Panc1 (cell line): Measurements from ENCODE around the gene NKX2-1. TPM values are rescaled to one million over a fixed set of nuclear protein-coding genes. Genes with fewer than 3 reads are reported as not detected.

Experiments used
- ATAC-seq: fragments of 200-7000 bp; cut with Tn5 transposase; 2 replicates; pipeline ENCODE4 v1.9.1; 2020; ENCODE audit warnings: mild to moderate bottlenecking, moderate library complexity
- BruUV-seq: library from RNA; stranded (reverse); fragments of 400-500 nt; replicated peaks from 2 replicates; lab custom pipeline; 2021; lab: Mats Ljungman, UMichigan
- CTCF ChIA-PET: fragments of 300-600 bp; sonication (Branson Sonifier 250); formaldehyde crosslinking; loops from one replicate; lab custom pipeline; 2022; ENCODE audit warnings: antibody characterized with exemption; lab: Charles Lee
- POLR2A ChIA-PET: fragments of 300-600 bp; sonication (Branson Sonifier 250); formaldehyde crosslinking; loops from one replicate; lab custom pipeline; 2022; ENCODE audit warnings: antibody characterized with exemption; lab: Charles Lee
- DNase-seq: peaks from one replicate; pipeline ENCODE4 v3.0.0-alpha.2; 2010; ENCODE audit warnings: low read depth, low spot score
- H3K27ac ChIP-seq: 2 replicates; pipeline ENCODE4 v1.5.1; 2011; ENCODE audit warnings: mild to moderate bottlenecking, low read length, inconsistent platforms
- H3K27me3 ChIP-seq: fragments of 200-500 bp; sonication (Bioruptor generic); 2 replicates; pipeline ENCODE4 v1.6.0; 2014; ENCODE audit warnings: low read length, inconsistent platforms; ENCODE audit not compliant: control insufficient read depth, insufficient read depth
- H3K36me3 ChIP-seq: fragments of 200-500 bp; sonication (Bioruptor generic); 2 replicates; pipeline ENCODE4 v1.5.1; 2014; ENCODE audit warnings: inconsistent platforms, mild to moderate bottlenecking, low read length, moderate library complexity; ENCODE audit not compliant: control insufficient read depth, insufficient read depth
- H3K4me1 ChIP-seq: 2 replicates; pipeline ENCODE4 v1.5.1; 2011; ENCODE audit warnings: inconsistent platforms, mild to moderate bottlenecking, low read length, moderate library complexity; ENCODE audit not compliant: control insufficient read depth, insufficient read depth
- H3K4me3 ChIP-seq, 2 experiments: 2 replicates each; pipeline ENCODE4 v1.5.1; 2011 to 2012; ENCODE audit warnings: low read depth in 2 of 2, low read length in 2 of 2, mild to moderate bottlenecking in 2 of 2, inconsistent platforms in 1 of 2, moderate library complexity in 1 of 2
- H3K9me3 ChIP-seq: fragments of 200-500 bp; sonication (Bioruptor generic); 2 replicates; pipeline ENCODE4 v1.5.1; 2014; ENCODE audit warnings: low read depth, mild to moderate bottlenecking, inconsistent platforms, low read length, moderate library complexity; ENCODE audit not compliant: control insufficient read depth, insufficient read depth
- CTCF ChIP-seq: fragments of 450-650 bp; IDR thresholded peaks from 2 replicates; pipeline ENCODE4 v1.5.1; 2017; ENCODE audit warnings: mild to moderate bottlenecking
- POLR2AphosphoS5 ChIP-seq: IDR thresholded peaks from 2 replicates; pipeline ENCODE4 v1.6.1; 2012; ENCODE audit warnings: mild to moderate bottlenecking, low read depth, low read length, moderate library complexity
- REST ChIP-seq, 2 experiments: IDR thresholded peaks; 2 replicates each; pipeline ENCODE4 v1.6.1; 2011 to 2012; ENCODE audit warnings: low read depth in 2 of 2, control low read depth in 1 of 2, low read length in 1 of 2, mild to moderate bottlenecking in 1 of 2, moderate library complexity in 1 of 2; ENCODE audit not compliant: insufficient read depth in 1 of 2
- SIN3A ChIP-seq: IDR thresholded peaks from 2 replicates; pipeline ENCODE4 v1.6.1; 2012; ENCODE audit warnings: low read depth, mild to moderate bottlenecking, low read length, moderate library complexity, borderline replicate concordance; ENCODE audit not compliant: insufficient read depth
- TCF7L2 ChIP-seq: IDR thresholded peaks from 2 replicates; pipeline ENCODE4 v1.6.1; 2011; ENCODE audit warnings: mild to moderate bottlenecking, low read depth, low read length, inconsistent platforms
- in situ Hi-C: cut with HindIII; loops from 2 replicates; pipeline ENCODE4 v1.10.0; 2016; ENCODE audit warnings: low sequenced_read_pairs, low pct_unique_long_range_greater_than_20kb
- intact Hi-C: fragments of 100-400 bp; cut with micrococcal nuclease; formaldehyde crosslinking; loops from one replicate; pipeline ENCODE4 v1.10.0; 2022; ENCODE audit not compliant: unreplicated experiment
- total RNA-seq: library from RNA; stranded (reverse); gene quantifications from one replicate; pipeline ENCODE4 v1.2.1, GENCODE V29; 2021; ENCODE audit not compliant: unreplicated experiment

Gene NKX2-1
- total RNA-seq, 1 experiment from 2014 or later: 0.13 TPM

- H3K27me3 ChIP-seq: peaks cover 7% of the 10 kb centered on the region
- H3K27ac ChIP-seq: no peak overlapping the region
- intact Hi-C loops: no loop called here
- in situ Hi-C loops: no loop called here
- ChIA-PET CTCF (no interaction called here), POLR2A (no interaction called here)
- H3K36me3 ChIP-seq: no peaks in the 10 kb centered on the region
- TF ChIP-seq SIN3A: no peak
- ATAC-seq (no peak), DNase-seq (no peak)
- BruUV-seq: no TSS peak
- no peaks in the 10 kb centered on the region for H3K4me1 ChIP-seq
- H3K4me3 ChIP-seq: no peak overlapping the region
- no peaks in the 10 kb centered on the region for H3K9me3 ChIP-seq
Observed at GRCh38 chr14:36502558-36503508, 17.2 kb downstream of the NKX2-1 start.

GRCh38 chr14:36498938-36499337, 21.1 kb downstream of the NKX2-1 start:
- ChIA-PET CTCF (no interaction called here), POLR2A (no interaction called here)
- no peaks in the 10 kb centered on the region for H3K36me3 ChIP-seq
- no peak overlapping the region for H3K4me3 ChIP-seq
- H3K9me3 ChIP-seq: no peaks in the 10 kb centered on the region
- TF ChIP-seq TCF7L2 (no peak), CTCF (no peak), POLR2AphosphoS5 (no peak), REST (IDR thresholded peaks at IDR 0.05; ENCODE audit: insufficient read depth in 1 of 2, low read depth in 2 of 2, low read length in 1 of 2) (no peak), SIN3A (no peak)
- ATAC-seq (no peak), DNase-seq (no peak)
- BruUV-seq: no TSS peak
- H3K27ac ChIP-seq: no peak overlapping the region
- H3K27me3 ChIP-seq: peaks cover 20% of the 10 kb centered on the region
- in situ Hi-C loops: no loop called here
- no peaks in the 10 kb centered on the region for H3K4me1 ChIP-seq
- intact Hi-C loops: no loop called here

DNA sequence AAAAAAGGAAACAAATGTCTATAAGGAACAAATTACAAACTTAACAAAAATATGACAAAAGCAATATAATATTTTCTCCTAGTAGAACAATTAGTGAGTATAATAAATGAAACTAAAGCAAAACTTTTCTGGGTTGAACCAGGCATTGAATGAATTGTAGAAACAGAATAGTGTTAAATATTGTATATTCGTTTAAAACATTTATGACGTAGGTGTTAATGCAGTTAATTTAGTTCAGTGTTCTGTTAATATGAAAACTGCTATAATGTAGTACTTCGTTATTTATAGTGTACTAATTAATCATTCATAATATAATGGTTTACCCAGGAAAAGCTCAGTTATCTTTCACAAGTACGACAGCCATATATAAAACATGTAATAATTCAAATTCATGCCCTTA, 23.7 kb downstream of the NKX2-1 start:
- TF ChIP-seq SIN3A (no peak), TCF7L2 (no peak), REST (IDR thresholded peaks at IDR 0.05; ENCODE audit: insufficient read depth in 1 of 2, low read depth in 2 of 2, low read length in 1 of 2) (no peak), POLR2AphosphoS5 (no peak), CTCF (no peak)
- in situ Hi-C loops (no loop called here), intact Hi-C loops (no loop called here)
- ChIA-PET POLR2A (no interaction called here), CTCF (no interaction called here)
- Histone ChIP-seq H3K36me3 (no peaks in the 10 kb centered on the region), H3K4me1 (no peaks in the 10 kb centered on the region), H3K27me3 (peaks cover 33% of the 10 kb centered on the region), H3K9me3 (no peaks in the 10 kb centered on the region), H3K4me3 (no peak overlapping the region), H3K27ac (no peak overlapping the region)
- DNase-seq (no peak), ATAC-seq (no peak)
- no TSS peak for BruUV-seq
